CD4-positive, alpha-beta T cell treated with Interleukin-1 beta for 1 hour (primary cell): ENCODE measurements around the gene OGDH.

Experiments used
- DNase-seq, 2 donors: peaks; one replicate each; pipeline ENCODE4 v3.0.0-alpha.2; 2020 to 2022

The OGDH gene

DNA sequence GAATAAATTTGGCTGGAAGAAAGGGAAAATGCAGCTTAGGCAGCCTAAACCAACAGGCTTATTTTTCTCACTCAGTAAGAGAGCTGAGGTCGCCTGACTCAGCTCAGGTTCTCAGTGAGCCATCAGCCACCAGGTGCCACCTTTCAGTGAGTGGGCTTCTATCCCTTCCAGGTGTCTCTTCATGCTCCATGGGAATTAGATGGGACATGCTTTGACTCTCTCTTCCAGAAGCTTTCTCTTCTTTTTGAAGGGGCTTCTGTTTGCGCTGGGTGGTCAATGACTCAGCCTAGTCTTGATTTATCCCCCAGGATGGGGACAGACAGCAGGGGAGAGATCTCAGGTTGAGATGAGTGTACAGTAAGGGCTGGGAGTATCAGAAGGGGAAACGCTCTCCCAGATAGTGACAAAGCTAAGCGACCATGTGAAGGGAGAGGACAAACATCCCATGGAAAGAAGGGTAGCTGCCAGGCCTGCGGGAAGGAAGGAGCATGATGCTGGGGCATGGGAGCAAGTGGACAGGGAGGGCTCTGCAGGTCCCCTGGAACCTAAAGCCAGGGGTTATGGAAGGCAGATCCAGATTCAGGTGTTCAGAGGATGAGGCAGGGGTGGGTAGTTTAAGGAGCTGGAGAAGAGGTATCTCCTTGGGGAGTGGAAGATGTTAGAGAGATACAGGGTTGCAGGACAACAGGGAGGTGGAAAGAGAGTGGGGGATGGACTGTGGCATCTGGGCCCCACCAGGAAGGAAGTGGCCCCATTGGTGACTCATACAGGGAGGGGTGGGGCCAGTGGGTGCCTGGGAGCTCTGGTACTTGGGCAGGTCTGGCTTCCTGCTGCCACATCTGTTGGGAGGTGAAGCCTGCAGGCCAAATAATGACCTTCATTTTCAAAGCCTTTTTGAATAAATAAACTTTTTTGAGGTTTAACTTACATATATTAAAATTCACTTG lies 32.5 kb downstream of the OGDH start:
- DNase-seq, result peak; percentile 87 to 90

DNA sequence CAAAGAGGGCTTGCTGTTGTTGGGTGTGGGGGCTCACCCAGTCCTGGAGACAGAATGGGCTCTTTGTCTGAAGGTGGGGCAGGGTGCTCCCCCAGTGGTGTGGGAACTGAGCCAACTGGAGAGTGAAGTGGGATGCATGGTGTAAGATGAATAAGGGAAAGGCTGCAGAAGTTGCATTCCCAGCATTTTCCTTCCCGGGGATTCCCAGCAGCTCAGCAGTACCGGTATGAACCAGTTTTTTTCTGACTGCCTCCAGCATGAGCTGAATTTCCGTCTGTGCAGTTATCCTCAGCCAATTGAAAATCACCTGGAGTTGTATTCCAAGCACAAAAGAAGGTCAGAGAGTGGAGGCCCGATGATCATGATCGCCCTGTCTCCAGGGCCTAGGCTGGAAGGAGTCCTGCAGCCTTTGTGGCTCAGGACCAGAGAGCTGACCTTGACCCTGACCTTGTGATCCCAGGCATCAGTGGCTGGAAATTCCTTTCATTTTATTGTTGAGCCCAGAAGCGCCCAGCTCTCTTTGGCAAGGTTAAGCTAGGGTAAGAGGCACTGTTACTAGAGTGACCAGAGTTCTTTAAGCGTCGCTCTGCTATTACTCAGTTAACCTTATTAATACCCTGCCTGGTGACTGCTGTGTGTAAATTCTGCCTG lies 33.4 kb downstream of the OGDH start:
- DNase-seq, result no peak

DNA sequence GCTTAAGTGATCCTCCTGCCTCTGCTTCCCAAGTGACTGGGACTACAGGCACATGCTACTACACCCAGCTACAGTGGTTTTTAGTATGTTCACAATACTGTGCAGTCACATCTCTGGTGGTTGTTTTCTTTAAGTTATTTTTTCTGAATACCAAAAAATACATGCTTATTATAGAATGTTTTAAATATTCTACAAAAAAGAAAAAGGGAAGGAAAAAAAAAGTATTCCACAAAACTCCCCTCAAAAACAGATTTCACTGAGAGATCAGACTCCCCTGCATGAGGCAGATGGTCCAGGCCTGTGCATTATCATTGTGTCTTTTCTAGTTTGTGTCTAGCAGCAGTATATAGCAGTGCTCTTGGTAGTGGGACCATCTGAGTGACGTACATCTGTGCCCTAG lies 36.8 kb downstream of the OGDH start:
- DNase-seq, result no peak

DNA sequence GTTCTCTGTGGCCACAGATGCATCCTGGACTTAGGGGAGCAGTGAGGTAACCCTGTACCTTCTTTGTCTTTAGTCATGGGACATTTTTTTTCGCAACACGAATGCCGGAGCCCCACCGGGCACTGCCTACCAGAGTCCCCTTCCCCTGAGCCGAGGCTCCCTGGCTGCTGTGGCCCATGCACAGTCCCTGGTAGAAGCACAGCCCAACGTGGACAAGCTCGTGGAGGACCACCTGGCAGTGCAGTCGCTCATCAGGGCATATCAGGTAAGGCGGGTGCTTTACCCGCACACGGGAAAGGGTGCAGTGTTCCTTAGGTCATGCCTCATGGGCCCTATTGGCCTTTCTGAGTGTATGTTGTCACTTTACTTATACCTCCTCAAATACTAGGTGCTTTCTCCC lies 38.8 kb downstream of the OGDH start:
- DNase-seq, result no peak

DNA sequence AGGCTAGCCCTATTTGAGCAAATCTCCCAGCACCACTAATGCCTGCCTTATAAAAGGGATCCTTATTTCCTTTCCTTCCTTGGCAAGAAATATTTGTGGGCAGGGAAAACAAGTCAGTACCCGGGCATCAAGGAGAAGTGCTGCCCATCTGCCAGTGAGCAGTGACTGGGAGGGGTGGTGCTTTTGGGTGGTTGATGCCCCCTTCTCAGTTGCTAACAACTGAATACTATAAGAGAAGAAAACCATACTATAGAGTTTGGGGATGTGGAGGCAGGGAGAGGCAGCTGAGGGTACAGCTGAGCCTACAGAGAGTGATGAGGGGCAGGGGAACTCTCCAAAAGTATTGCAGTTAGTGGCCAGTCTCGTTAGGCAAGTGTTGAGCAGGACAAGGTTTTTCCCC lies 39.3 kb downstream of the OGDH start:
- no peak for DNase-seq

DNA sequence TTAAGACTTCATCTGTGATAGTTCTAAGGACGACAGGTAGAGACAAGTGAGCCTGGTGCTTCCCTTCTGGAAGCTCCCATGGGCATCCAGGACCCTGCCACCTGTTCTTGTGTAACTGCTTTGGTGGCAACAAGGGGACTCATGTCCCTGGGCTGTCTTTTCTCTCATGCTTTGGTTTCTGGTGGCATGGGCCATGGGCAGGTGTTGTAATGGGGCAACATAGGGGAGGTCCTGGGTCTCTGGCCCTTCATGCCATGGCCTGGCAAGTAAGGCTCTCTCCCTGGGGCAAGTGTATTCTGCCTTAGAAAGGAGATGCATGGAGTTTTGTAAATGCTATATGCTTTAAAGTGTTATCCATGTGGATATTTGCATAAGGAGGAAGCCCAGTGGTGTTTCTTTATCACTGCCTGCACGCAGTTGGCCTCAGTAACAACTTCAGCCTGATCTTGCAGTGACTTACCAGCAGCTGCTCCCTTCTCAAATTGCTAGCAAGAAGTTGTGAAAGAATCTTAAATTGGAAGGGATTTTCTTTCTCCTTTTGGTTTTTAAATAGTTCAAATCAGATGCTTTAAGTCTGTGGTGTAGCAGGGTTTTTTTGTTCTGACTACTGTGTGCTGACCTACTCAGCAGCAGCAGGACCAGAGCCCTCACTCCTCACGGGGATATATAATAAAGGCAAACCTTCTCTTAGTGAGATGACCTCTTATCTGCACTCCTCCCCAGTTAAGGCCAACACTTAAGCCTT lies 39.9 kb downstream of the OGDH start:
- no peak for DNase-seq

DNA sequence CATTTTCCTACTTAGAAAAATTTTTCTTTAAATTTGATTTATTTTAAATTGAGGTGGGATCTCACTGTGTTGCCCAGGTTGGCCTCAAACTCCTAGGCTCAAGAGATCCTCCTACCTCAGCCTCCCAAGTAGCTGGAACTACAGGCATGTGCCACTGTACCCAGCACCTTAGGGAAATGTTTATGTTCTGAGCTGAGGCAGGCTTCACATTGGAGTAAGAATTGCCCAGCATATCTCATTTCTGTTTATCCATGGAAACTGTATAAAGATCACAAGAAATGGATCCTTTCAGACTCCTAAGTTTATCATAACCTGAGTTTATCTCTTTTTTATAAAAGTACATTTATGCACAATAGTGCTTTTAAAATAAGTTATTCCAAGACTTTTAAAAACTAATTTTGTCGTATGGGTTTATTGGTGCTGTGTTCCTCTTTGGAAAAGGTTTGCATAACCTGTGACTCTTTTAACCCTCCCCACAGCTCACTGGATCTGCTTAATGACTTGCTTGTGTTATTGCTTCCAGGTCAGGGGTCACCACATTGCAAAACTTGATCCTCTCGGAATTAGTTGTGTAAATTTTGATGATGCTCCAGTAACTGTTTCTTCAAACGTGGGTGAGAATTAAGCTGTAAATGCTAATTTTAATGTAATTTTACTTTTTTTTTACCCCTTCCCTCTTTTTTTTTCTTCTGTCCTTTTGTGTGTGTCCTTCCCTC lies 40.7 kb downstream of the OGDH start:
- no peak for DNase-seq

DNA sequence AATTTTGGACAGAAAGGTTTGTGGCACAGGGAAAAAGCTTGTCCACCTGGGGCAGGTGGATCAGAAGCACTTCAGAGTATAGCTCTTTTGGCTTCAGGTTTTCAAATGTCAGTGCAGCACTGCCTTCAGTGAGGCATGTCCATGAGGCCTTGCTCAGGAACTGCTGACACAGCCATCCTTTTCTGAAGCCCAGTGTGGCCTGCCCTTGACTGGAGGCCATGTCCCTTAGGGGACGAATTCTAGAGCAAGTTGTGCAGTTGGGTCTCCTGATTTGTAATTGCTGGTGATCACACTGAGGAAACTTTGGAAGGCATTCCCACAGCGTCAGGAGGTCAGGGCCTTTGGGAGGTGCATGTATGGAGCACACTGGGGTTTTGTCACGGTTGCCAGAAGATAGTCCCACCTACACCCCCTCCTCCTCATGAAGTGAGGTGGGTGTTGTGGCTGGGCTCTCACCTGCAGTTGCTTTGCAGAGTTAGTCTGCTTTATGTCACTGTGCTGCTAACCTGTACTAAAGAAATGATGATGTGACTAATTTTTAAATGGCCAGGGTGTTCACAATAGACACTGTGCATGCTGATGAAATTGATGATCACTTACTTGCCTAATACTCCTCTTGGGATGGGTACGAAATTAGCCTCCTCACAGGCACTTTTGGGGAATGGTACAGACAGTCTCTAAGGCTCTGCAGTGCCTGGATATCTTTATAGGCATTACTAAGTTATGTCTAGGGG lies 41.7 kb downstream of the OGDH start:
- no peak for DNase-seq

DNA sequence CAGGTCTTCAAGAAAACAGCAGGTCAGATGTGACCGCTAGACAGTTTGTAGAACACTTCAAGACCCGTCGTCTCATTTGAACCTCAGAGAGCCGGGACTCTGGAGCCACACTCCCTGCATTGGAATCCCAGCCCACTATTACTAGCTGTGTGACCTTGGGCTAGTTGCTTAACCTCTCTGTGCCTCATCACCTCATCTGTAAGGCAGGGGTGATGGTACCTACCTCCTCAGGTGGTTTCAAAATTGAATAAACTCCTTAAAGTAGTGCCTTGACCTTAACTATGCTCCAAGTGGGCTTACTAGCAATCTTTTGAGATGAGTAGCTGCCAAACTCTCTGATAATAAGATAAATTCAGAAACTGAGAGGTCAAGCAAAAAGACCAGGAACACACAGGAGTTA lies 43.8 kb downstream of the OGDH start:
- DNase-seq, result no peak

DNA sequence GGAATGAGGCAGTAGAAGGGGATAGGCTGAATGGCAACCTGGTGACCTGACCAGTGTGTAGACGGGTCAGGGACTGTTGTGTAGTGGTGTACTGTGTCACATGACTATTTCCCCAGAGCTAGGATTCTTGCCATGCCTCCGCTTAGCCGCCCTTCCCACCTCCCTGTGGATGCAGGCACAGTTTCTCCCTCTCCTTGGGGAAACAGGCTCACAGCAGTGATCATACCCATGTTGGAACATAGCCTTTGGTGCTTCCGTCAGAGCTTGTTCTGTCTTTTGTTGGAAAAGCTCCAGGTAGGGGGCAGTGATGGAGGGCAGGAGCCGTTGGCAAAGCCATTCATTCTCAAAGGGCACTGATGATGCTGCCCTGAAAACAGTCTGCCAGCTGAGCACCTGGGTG lies 44.3 kb downstream of the OGDH start:
- no peak for DNase-seq

DNA sequence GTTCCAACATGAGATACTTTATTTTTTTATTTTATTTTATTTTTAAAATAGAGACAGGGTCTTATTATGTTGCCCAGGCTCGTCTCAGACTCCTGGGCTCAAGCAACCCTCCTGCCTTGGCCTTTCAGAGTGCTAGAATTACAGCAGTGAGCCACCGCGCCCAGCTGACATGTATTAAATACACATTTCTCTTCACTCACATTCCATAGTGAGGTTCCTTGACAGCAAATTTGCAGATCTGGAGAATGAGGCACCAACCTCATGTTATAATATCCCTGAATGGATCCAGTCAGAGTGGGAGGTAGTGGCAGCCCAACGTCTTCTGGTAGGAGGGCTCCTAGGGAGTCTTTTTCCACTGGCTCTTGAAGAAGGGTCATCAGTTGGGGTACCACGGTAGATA lies 46.1 kb downstream of the OGDH start:
- no peak for DNase-seq

DNA sequence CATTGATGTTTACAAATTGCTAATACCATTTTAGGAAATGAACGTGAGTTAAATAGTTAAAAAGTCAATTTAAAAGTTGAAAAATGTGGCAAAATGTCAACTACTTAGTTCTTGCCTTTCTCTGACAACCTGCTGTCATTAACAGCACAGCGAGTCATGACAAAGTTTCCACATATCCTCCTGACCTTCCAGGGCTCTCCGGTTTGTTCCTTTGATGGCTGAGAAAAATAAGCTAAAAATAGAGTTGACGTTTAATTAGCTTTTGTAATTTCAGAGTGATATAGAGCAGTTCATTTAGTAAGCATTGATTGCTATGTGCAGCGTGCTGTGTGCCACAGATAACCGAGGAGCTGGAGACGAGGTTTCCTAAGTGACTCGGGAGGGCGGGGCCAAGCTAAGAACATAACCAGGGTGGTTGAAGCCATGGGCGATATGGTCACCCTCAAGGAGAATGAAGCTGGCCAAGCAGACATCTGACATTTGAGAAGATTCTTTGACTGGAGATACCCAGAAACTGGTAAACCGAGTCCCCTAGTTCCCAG lies 47.9 kb downstream of the OGDH start:
- no peak for DNase-seq

DNA sequence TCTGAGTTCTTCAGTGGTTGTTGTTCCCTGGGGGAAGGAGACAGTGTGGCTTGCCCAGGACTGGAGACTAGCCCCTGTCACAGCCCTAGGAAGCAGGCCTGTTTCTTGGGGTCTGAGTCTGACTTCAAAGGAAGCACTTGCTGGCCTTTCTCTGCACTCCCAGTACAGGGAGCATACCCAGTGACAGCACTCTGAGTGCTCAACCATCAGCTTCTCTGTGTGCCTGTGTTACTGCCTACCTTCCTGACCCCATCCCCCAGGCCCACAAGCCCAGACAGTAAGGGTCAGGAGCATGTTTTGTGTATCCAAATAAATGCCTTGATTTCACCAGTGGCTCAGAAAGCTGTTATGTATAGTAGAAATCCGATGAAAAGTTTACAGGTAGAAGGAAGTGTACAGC lies 48.9 kb downstream of the OGDH start:
- DNase-seq, result no peak

DNA sequence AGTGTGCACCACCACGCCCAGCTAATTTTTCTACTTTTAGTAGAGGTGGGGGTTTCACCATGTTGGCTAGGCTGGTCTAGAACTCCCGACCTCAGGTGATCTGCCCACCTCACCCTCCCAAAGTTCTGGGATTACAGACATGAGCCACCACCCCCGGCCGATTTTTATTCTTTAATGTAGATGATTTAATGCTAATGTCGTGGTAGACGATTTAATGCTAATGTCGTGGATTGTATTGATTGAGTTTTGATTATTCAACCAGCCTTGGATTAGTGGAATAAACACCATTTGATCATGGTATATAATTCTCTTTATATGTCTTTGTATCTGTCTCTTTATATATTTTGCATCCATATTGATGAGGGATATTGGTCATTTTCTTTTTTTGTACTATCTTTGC lies 52.6 kb downstream of the OGDH start:
- DNase-seq, result no peak

DNA sequence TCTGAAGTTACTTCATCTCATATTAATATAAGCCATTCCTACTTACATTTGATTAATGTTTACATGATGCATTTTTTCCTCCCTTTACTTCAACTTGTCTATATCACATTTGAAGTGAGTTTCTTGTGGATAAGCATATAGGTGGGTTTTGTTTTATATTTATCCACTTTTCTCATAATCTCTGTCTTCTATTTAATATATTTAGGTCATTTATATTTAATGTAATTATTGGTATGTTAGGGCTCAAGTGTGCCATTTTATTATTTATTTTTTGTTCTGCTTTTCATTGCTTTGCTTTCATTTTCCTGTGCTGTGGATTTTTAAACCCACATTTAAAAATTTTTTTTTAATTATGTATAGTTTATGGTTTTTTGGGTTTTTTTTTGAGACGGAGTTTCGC lies 54.8 kb downstream of the OGDH start:
- no peak for DNase-seq

DNA sequence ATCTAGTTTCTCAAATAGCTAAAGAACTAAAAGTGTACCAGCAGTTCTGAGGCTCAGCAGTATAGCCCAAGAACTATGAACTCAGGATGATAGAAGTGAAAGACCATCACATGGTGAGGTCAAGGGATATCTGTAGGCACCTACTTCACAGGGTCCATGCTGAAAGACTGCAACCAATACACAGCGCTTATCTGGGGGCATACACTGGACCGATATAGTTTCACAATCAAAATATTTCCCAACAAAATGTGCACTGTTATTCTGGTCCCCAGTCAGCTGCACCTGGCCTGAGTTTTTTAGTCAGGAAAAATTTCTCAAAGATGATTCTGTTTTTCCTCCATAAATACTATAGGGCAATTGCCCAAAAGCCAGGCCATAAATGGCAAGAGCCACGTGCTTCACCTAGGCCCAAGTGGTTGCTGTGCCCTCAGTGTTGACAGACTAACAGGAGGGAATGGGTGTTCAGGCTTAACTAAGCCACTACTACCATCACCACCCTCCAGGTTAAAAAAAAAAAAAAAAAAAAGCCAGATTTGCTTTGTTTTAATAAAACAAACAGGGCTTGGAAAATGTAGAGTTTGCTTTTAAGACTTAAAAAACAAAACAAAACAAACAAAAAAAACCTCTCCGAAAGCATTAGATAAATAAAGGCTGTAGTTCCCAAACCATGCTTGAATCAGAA lies 58.5 kb downstream of the OGDH start:
- DNase-seq, result no peak

DNA sequence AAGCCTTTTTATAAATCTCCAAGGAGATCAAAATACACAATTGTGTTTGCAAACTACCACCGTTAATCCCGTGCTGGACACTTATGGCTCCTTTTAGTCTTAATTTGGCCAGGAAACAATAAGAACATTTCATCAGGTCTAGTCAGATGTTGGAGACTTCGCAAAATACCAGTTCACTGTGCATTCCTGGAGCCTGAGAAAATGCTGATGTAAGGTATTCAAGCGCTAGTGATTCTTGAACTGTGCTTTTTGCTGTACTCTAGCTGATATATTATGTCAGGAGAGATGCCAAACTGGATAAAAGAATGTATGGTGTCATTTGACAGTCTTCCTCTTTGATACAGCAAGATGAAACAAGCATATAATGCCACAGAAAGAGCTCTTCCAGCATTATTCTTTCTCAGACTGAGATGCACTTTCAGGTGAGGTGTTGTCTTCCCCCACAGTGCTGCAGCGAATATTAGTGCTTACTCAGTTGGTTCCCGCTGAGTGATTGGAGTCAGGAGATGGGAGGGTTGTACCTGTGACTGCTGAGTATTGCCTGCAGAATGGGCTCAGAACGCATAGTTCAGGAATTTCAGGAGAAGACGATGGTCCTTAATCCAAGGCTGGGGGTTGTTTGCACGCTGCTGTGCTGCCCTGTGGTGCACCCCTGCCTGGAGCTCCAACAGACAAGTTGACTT lies 59.2 kb downstream of the OGDH start:
- DNase-seq, result no peak

DNA sequence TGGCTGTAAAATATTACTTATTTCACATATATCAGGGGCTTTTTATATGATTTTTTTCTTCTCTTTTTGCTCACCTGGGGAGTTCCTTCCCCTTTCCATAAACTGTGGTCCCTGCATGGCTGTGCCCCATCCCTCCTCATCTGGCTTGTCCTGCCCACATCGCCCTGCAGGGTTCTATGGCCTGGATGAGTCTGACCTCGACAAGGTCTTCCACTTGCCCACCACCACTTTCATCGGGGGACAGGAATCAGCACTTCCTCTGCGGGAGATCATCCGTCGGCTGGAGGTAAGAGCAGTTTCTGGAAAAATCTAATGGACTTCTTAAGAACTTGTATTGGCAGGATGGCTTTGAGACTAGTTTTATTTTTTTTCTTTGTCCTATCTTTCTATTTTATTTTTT lies 60.1 kb downstream of the OGDH start:
- DNase-seq, result no peak

DNA sequence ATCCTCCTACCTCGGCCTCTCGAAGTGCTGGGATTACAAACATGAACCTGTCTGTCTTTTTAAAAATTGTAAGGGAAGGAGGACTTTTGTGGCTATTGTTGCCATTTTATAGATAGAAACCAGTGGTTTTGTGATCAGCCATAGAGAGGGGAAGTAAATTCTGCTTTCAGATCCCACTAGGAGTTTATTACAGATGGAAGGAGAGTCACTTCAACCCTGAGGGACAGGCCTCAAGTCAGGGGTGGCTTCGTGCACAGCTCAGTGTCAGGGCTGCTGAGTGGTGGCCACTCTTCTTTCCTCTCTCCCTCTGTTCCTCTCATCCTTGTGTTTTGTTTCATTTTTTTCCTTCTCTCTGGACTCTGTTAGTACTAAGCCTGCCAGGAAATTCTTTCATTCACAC lies 60.8 kb downstream of the OGDH start:
- DNase-seq, result no peak

DNA sequence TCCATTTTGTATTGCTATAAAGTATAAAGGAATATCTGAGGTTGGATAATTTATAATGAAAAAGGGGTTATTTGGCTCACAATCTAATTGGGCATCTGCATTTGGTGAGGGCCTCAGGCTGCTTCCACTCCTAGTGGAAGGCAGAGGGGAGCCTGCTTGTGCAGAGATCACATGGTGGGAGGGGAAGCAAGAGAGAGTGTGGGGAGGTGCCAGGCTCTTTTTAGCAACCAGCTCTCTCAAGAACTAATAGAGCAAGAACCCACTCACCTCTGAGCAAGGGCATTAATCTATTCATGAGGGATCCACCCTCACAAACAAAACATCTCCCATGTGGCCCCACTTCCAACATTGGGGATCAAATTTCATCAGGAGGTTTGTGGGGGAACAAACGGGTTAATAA lies 64.6 kb downstream of the OGDH start:
- no peak for DNase-seq

DNA sequence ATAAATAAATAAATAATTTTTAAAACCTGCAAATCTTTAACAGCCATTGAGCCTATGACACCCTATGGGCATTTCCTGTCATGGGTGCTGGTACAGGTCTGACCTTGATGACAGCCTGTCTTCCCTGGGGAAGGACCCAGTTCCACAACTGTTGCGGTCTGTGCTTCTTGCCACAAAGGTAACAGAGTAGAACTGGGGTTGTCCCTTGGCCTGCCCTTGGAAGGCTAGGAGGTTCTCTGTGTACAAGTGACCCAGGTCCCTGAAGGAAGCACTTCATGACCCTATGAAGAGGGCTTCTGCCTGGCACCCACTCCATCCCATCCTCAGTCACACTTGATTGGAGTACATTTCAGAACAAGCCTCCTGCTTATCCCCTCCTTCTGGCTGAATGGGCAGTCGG lies 66.9 kb downstream of the OGDH start:
- DNase-seq, result no peak
